GM12878 (cell line): ENCODE data around the gene SOWAHB. TPM values are rescaled to one million over a fixed set of nuclear protein-coding genes. Genes with fewer than 3 reads are reported as not detected.
"Not testable (repeated sequence)": the region's sequence is repeated elsewhere in the genome, so short reads cannot be mapped to it uniquely, and the experiment has no call there.

Source experiments
- ATAC-seq: fragments of 200-7000 bp; cut with Tn5 transposase; 3 replicates; pipeline ENCODE4 v1.9.1; 2020; ENCODE audit warnings: mild to moderate bottlenecking, moderate library complexity
- BruUV-seq: library from RNA; stranded (reverse); fragments of 400-500 nt; replicated peaks from 2 replicates; lab custom pipeline; 2021; lab: Mats Ljungman, UMichigan
- CTCF ChIA-PET: fragments of 300-600 bp; sonication (Branson Sonifier 250); formaldehyde crosslinking; extraction: SDS; loops from one replicate; lab custom pipeline; 2021; ENCODE audit warnings: inconsistent platforms; lab: Yijun Ruan, JAX
- POLR2A ChIA-PET: fragments of 350-600 bp; formaldehyde crosslinking; extraction: SDS; loops from one replicate; lab custom pipeline; 2021; ENCODE audit warnings: inconsistent platforms; lab: Charles Lee
- RAD21 ChIA-PET: fragments of 300-600 bp; sonication (Branson Sonifier 250); formaldehyde crosslinking; loops from one replicate; lab custom pipeline; 2023; ENCODE audit warnings: antibody characterized with exemption; ENCODE audit not compliant: unreplicated experiment; lab: Charles Lee
- SMC1A ChIA-PET: fragments of 300-600 bp; sonication (Branson Sonifier 250); formaldehyde crosslinking; loops from one replicate; lab custom pipeline; 2023; ENCODE audit not compliant: unreplicated experiment, uncharacterized antibody; lab: Charles Lee
- DNase-seq: peaks from one replicate; pipeline ENCODE4 v3.0.0-alpha.2; 2011; ENCODE audit warnings: low read depth, low spot score
- FAIRE-seq: peaks from 3 replicates; lab custom pipeline; 2011; peaks lifted over from hg19 to GRCh38; lab: Jason Lieb, UNC
- H2AFZ ChIP-seq: 2 replicates; pipeline ENCODE4 v1.6.0; 2011; ENCODE audit warnings: low read depth, low read length, control low read depth; ENCODE audit not compliant: control insufficient read depth
- H3K27ac ChIP-seq: 2 replicates; pipeline ENCODE4 v1.5.1; 2011; ENCODE audit warnings: control low read depth; ENCODE audit not compliant: control insufficient read depth, insufficient read depth
- H3K27me3 ChIP-seq, 2 experiments: replicated peaks in 1 of 2; 2 replicates each; pipeline versions ENCODE4 v1.6.0 to v1.6.1; 2011; ENCODE audit warnings: low read length in 1 of 2; ENCODE audit not compliant: control insufficient read depth in 2 of 2, insufficient read depth in 2 of 2
- H3K36me3 ChIP-seq, 2 experiments: 2 replicates each; pipeline ENCODE4 v1.5.1; 2011; ENCODE audit warnings: low read length in 1 of 2; ENCODE audit not compliant: control insufficient read depth in 2 of 2, insufficient read depth in 2 of 2
- H3K4me1 ChIP-seq: 2 replicates; pipeline ENCODE4 v1.6.1; 2011; ENCODE audit warnings: mild to moderate bottlenecking, low read length, moderate library complexity, mixed read lengths; ENCODE audit not compliant: control insufficient read depth, insufficient read depth
- H3K4me2 ChIP-seq: 2 replicates; pipeline ENCODE4 v1.6.0; 2011; ENCODE audit warnings: control low read depth; ENCODE audit not compliant: control insufficient read depth, insufficient read depth
- H3K4me3 ChIP-seq: fragments of 200-600 bp; sonication (generic); 2 replicates; pipeline ENCODE4 v1.5.1; 2016
- H3K79me2 ChIP-seq: 2 replicates; pipeline ENCODE4 v1.6.0; 2011; ENCODE audit warnings: low read length; ENCODE audit not compliant: control insufficient read depth, insufficient read depth
- H3K9ac ChIP-seq: 2 replicates; pipeline ENCODE4 v1.8.0; 2011; ENCODE audit warnings: low read length, control low read depth, mixed read lengths; ENCODE audit not compliant: control insufficient read depth, insufficient read depth
- H3K9me3 ChIP-seq: replicated peaks from 3 replicates; pipeline ENCODE4 v1.5.1; 2011; ENCODE audit warnings: mild to moderate bottlenecking, low read length; ENCODE audit not compliant: control insufficient read depth, insufficient read depth
- H4K20me1 ChIP-seq: 2 replicates; pipeline ENCODE4 v1.6.0; 2011; ENCODE audit not compliant: control insufficient read depth, insufficient read depth
- IRF4 ChIP-seq: IDR thresholded peaks from 2 replicates; pipeline ENCODE4 v1.6.1; 2011; ENCODE audit warnings: low read depth, low read length
- RUNX3 ChIP-seq: IDR thresholded peaks from 2 replicates; pipeline ENCODE4 v1.6.1; 2012; ENCODE audit warnings: low read length, inconsistent platforms
- TAF1 ChIP-seq: IDR thresholded peaks from 2 replicates; pipeline ENCODE4 v1.6.1; 2011; ENCODE audit warnings: mild to moderate bottlenecking, low read depth, low read length, borderline replicate concordance
- WGBS: methylation state at CpG from one replicate; pipeline ENCODE4 v1.1.6; 2016; ENCODE audit warnings: low lambda C conversion rate; ENCODE audit not compliant: insufficient replicate concordance, insufficient coverage; ENCODE audit errors: missing lambda C conversion rate; 5-methylcytosine and 5-hydroxymethylcytosine counted together
- in situ Hi-C: fragments of 300-500 bp; cut with MboI; formaldehyde crosslinking; loops from 9 replicates; pipeline ENCODE4 v1.14.3; 2018; ENCODE audit warnings: mixed read lengths
- intact Hi-C: fragments of 100-400 bp; cut with micrococcal nuclease; formaldehyde crosslinking; loops from one replicate; pipeline ENCODE4 v1.14.2; 2022; ENCODE audit not compliant: unreplicated experiment
- polyA plus RNA-seq, 11 experiments: library from polyadenylated mRNA; depleted of rRNA in 4 of 11; unstranded in 6 of 11; stranded (reverse) in 5 of 11; fragments of >200 nt; fragmentation: Nextera tagmentation in 4 of 11; fragmentation: Illumina TruSeq in 1 of 11; extraction: Ambion mirVana in 4 of 11; extraction: Trizol in 1 of 11; gene quantifications; 1 replicate in 1 of 11; 2 replicates in 10 of 11; pipeline versions ENCODE4 v1.2.1 to v1.2.3, GENCODE V29; 2011 to 2016; ENCODE audit warnings: inconsistent platforms in 2 of 11, missing spikeins in 2 of 11, low read depth in 1 of 11
- total RNA-seq, 4 experiments: library from RNA; depleted of rRNA in 3 of 4; stranded (reverse); fragments of >200 nt in 3 of 4; fragmentation: Illumina TruSeq in 1 of 4; extraction: Trizol in 1 of 4; gene quantifications; 2 replicates each; pipeline versions ENCODE4 v1.2.1 to v1.2.3, GENCODE V29; 2013 to 2021

Gene SOWAHB
- total and polyA plus RNA-seq, 10 of the 15 experiments (the other 5 are each of a cell fraction or from before 2014, with no cell fraction given), result 0.01 to 0.13 (median 0.05) TPM; not detected in 4

DNA sequence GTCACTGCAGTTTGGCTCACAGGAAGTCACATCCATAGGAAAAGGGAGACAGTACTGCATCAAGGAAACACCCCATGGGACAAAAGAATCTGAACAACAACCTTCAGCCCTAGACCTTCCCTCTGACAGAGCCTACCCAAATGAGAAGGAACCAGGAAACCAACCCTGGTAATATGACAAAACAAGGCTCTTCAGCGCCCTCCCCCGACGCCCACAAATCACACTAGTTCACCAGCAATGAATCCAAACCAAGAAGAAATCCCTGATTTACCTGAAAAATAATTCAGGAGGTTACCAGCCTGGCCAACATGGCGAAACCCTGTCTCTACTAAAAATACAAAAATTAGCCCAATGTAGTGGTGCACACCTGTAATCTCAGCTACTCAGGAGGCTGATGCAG lies 29.2 kb downstream of the SOWAHB start:
- POLR2A ChIA-PET, result interaction anchor here (0.6 kb wide), 1 partner anchor 514 kb away, joined by 4 read pairs; no protein-coding TSS in a partner anchor
- RAD21 ChIA-PET, H3K79me2 ChIP-seq, in situ Hi-C loops, H3K4me3 ChIP-seq, CTCF ChIA-PET, DNase-seq, H3K4me2 ChIP-seq, H3K27ac ChIP-seq, H3K9me3 ChIP-seq, H4K20me1 ChIP-seq, ATAC-seq, H3K36me3 ChIP-seq, SMC1A ChIA-PET, BruUV-seq, H3K4me1 ChIP-seq, H2AFZ ChIP-seq, intact Hi-C loops, H3K9ac ChIP-seq, H3K27me3 ChIP-seq, FAIRE-seq: not testable (repeated sequence)
- WGBS, result 93% methylated on average over 4 of the region's 4 CpGs

DNA sequence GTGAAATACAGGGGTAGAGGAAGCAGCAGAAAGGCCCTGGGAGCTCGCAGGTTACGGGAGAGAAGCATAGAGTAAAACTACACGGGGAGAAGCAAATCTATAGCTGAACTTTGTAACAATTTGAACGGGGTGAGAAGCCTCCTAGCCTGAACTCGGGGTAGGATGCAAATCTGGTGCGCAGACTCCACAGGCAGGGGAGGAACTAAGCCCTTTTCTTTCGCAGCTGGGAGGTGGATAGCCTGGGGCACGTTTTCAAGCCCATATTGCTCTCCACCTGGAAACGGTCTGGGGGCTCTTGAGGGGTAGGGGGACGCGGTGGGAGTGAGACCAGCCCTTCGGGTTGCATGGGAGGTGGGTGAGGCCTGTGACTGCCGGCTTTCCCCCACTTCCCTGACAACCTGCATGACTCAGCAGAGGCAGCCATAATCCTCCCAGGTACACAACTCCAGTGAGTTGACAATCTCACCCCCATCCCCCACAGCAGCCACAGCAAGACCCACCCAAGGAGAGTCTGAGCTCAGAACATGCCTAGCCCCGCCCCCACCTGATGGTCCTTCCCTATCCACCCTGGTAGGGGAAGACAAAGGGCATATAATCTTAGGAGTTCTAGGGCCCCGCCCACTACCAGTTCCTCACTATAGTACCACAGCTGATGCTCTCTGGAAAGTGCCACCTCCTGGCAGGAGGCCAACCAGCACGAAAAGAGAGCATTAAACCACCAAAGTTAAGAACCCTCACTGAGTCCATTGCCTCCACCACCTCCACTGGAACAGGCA lies 29.9 kb downstream of the SOWAHB start:
- H3K36me3 ChIP-seq, result no peaks in the 10 kb centered on the region
- ChIA-PET CTCF (interaction anchor here (0.7 kb wide), 1 partner anchor 12 kb away, joined by 3 read pairs; no protein-coding TSS in a partner anchor), POLR2A (no interaction called here), SMC1A (no interaction called here), RAD21 (no interaction called here)
- H3K27ac ChIP-seq, result no peak overlapping the region
- FAIRE-seq, result no peak
- H3K79me2 ChIP-seq, result no peaks in the 10 kb centered on the region
- no peak overlapping the region for H2AFZ ChIP-seq
- TF ChIP-seq IRF4, result no peak
- no peak for TF ChIP-seq RUNX3
- no peak for TF ChIP-seq TAF1
- in situ Hi-C loops (no loop called here), intact Hi-C loops (no loop called here)
- H3K9me3 ChIP-seq, result no peaks in the 10 kb centered on the region; the same call in 1 of the 3 replicates
- H3K9ac ChIP-seq, result no peak overlapping the region
- H3K27me3 ChIP-seq, result no peaks in the 10 kb centered on the region
- BruUV-seq, result no TSS peak
- 43% methylated on average over 16 of the region's 16 CpGs for WGBS
- H3K4me2 ChIP-seq, result no peak overlapping the region
- no peak for ATAC-seq
- H4K20me1 ChIP-seq, result no peaks in the 10 kb centered on the region
- no peak overlapping the region for H3K4me3 ChIP-seq
- no peak for DNase-seq
- peaks cover 3% of the 10 kb centered on the region; the same call in 1 of the 2 replicates for H3K4me1 ChIP-seq
